ENCODE data around the gene UST.

- TF ChIP-seq, protein P1, sequence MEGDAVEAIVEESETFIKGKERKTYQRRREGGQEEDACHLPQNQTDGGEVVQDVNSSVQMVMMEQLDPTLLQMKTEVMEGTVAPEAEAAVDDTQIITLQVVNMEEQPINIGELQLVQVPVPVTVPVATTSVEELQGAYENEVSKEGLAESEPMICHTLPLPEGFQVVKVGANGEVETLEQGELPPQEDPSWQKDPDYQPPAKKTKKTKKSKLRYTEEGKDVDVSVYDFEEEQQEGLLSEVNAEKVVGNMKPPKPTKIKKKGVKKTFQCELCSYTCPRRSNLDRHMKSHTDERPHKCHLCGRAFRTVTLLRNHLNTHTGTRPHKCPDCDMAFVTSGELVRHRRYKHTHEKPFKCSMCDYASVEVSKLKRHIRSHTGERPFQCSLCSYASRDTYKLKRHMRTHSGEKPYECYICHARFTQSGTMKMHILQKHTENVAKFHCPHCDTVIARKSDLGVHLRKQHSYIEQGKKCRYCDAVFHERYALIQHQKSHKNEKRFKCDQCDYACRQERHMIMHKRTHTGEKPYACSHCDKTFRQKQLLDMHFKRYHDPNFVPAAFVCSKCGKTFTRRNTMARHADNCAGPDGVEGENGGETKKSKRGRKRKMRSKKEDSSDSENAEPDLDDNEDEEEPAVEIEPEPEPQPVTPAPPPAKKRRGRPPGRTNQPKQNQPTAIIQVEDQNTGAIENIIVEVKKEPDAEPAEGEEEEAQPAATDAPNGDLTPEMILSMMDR (conservative IDR thresholded peaks at IDR 0.05 in 1 of 2, IDR thresholded peaks at IDR 0.05 in 1 of 2; ENCODE audit: extremely low read depth in 1 of 2, insufficient read depth in 1 of 2, low read depth in 1 of 2, low read length in 2 of 2) = no peak
- no peak for TF ChIP-seq EZH2 (IDR thresholded peaks at IDR 0.05; ENCODE audit: borderline replicate concordance, low read length)
These were observed 92.2 kb downstream of the UST start for GRCh38 chr6:148839044-148839443.

Measured in mammary epithelial cell (primary cell).